HG02870 (cell line): ENCODE results near the gene TMEM119.
A peak's percentile ranks its signal among the peaks of the same experiment; 100 is the strongest.

Source experiments
- ATAC-seq: cut with Tn5 transposase; IDR thresholded peaks from one replicate; pipeline ENCODE4 v1.9.1; 2021; ENCODE audit warnings: mild to moderate bottlenecking, moderate library complexity; ENCODE audit not compliant: unreplicated experiment

The TMEM119 gene

GRCh38 chr12:108616941-108617858 lies 19.3 kb upstream of the TMEM119 start:
- ATAC-seq: peak; percentile 84

GRCh38 chr12:108616359-108616758 lies 18.5 kb upstream of the TMEM119 start:
- ATAC-seq: no peak

DNA sequence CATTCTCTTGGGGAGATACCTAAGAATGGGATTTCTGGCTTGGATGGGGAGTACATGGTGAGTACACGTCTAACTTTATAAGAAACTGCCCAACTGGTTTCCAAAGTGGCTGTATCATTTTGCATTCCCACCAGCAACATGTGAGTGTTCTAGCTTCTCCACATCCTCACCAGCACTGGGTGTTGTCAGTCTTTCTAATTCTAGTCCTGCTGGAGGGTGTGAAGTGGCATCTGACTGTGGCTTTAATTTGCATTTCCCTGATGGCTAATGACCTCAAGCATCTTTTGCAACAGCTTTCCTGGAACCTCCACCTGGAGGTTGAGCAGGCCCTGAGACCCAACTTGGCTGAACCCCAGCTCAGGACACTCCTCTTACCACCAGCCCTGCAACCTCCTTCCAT lies 18.0 kb upstream of the TMEM119 start:
- no peak for ATAC-seq

GRCh38 chr12:108614639-108615038 lies 16.8 kb upstream of the TMEM119 start:
- no peak for ATAC-seq

- no peak for ATAC-seq
These were observed 16.2 kb upstream of the TMEM119 start for GRCh38 chr12:108614041-108614440.

GRCh38 chr12:108613548-108613947 lies 15.7 kb upstream of the TMEM119 start:
- ATAC-seq: no peak

DNA sequence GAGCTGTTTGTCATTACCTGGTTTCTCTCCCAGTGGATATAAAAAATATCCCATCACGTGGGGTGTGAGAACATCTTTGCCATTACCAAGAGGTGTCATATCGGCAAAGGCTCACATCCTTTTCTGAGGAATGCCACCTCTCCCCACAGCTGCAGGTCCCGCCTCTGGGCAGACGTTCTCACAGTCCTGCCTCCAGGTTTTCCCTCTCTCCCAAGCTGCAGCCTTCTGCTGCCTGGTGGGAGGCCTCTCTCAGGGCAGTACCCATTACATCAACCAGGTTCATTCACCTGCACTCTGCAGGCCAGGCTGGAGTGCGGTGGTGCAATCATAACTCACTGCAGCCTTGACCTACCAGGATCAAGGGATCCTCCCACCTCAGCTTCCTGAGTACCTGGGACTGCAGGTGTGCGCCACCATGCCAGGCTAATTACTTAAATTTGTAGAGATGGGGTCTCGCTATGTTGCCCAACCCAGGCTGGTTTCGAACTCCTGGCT lies 15.0 kb upstream of the TMEM119 start:
- ATAC-seq: no peak

DNA sequence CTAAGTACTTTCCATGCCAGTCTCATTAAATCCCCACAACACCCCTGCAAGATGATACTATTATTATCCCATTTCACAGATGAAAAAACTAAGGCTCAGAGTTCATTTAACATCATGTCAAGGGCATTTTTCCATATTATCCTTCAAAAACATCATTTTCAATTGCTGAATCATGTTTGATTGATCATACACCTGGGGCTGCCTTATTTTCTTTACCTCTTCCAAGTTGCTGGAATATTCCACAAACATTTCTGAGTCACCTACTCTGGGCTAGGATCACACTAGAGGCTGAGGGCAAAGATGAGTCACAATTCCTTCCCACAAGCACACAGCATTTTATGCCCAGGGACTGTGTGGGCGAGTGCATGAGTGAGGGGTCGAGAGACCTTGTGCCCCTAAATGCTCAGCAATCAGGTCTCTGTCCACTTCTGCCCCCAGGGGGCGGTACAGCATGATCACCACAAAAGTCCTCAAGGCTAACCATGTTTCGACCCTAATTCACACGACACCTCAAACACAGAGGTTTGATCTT lies 14.1 kb upstream of the TMEM119 start:
- no peak for ATAC-seq

DNA sequence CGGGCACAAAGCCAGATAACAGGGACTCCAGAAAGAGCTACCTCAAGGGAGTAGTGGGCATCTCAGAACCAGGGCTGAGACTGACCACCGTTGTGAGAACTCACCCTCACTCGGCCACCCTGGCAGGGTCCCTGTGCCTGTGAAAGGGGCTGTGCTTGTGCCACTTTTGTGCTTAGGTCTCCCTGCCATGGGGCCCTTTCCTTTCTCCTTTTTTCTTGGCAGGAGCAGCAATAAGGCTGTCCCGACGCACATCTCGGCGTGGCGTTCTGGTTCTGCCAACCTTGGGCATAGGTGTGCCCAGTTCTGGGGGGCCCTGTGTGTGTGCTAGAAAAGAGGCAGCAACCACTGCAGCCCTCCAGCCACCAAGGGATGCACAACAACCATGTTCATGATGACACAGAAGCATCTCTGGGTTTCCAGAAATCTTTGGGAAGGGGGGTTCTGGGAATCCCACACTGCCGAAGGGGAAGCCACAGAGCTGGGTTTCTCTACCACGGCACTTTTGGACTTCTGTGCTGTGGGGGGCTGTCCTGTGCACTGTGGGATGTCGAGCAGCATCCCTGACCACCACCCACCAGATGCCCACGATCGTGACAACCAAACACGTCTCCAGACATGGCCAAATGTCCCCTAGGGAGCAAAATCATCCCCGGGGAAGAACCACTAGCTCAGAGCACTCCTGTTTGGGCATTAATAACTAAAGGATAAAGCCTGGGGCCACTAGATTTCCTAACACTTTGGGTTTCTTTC lies 13.1 kb upstream of the TMEM119 start:
- ATAC-seq: no peak

DNA sequence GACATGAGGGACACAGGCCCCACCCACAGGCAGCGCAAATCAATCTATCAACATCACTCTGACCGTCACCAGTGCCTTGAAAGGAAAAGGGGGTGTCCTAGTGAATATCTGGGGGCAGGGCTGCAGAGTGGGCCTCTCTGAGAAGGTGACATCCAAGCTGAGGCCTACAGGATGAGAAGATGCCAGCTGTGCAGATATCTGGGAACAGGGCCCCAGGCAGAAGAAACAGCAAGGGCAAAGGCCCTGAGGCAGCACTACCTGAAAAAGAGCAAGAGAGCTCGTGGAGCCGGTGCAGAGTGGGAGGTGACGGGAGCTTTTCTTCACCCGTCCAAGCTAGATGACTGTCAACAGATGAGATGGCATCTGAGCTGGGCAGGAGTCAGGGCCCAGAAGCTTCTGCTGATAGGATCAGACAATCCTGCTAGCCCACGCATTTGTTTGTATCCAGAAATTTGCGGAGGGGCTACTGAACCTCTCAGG lies 12.5 kb upstream of the TMEM119 start:
- ATAC-seq: no peak

DNA sequence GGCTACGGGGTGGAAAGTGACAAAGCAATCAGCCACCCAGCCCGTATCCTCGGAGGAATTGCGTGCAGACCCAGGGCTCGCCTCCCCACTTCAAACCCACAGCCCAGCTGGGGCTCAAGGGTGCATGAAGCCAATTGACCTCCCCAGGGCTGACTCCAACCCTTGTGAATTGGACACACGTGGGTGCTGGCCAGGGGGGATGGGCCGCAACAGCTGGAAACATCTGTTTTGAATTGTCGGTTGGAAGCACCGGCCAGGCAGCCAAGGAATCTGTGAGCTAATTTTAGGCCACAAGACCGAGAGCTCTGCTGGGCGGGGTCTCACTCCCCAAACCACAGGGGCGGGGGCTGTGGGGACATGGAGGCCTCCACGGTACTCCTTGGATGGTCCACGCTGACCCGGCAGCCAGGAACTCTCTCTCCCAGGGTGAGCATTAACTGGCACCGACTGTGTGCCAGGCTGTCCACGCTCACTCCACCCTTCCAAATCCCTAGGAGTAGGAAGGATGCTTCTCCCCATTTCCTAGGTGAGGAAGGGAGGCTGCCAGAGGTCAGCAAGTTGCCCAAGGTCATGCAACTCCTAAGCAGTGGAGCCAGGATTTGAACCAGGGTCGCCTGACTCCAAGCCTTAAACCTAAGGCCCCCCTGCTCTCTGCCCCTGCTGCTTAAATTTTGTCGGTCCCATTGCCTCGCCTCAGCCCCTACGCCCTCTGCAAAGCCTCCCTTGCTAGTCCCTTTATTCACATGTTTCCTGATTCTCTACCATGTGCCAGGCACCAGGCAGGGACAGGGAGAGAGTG lies 11.9 kb upstream of the TMEM119 start:
- ATAC-seq: no peak

- ATAC-seq: no peak
These were observed 10.7 kb upstream of the TMEM119 start for GRCh38 chr12:108608616-108609015.

DNA sequence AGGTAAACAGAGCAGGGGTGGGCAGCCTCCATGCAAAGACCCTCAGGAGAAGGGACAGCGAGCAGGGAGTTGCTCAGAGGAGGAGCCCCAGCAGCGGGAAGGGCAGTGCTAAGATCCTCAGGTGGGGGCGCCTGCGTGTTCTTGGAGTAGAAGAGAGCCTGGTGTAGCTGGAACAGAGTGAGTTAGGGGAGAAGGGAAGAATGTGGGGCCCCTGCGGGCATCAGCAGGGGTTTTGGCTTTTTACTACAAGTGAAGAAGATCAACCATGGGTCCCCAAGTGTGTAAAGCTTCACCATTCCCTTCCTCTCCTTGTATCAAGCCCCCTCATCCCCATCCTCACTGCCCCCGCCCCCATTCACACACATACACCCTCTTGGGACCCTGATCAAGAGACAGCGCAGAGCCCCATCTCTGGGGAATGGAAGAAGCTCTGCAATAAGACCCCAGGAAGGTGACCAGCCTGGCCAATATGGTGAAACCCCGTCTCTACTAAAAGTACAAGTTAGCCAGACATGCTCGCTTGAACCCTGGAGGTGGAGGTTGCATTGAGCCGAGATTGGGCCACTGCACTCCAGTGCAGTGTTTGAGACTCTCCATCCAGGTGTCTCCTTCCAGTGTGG lies 10.2 kb upstream of the TMEM119 start:
- ATAC-seq: no peak

- no peak for ATAC-seq
These were observed 8.6 kb upstream of the TMEM119 start for GRCh38 chr12:108606492-108606891.

DNA sequence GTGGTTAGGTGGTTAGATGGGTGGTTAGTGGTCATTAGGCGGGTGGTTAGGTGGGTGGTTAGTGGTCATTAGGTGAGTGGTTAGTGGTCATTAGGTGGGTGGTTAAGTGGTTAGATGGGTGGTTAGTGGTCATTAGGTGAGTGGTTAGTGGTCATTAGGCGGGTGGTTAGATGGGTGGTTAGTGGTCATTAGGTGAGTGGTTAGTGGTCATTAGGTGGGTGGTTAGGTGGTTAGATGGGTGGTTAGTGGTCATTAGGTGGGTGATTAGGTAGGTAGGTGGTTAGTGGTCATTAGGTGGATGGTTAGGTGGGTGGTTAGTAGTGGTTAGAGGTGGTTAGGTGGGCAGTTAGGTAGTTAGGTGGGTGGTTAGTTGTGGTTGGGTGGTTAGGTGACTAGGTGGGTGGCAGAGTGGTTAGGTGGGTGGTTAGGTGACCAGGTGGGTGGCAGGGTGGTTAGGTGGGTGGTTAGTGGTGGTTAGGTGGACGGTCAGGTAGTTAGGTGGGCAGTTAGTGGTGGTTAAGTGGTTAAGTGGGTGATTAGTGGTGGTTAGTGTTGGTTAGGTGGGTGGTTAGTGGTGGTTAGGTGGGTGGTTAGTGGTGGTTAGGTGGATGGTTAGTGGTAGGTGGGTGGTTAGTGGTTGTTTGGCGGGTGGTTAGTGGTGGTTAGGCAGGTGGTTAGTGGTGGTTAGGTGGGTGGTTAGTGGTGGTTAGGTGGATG lies 8.0 kb upstream of the TMEM119 start:
- ATAC-seq: no peak

GRCh38 chr12:108605000-108605689 lies 7.3 kb upstream of the TMEM119 start:
- ATAC-seq: no peak

DNA sequence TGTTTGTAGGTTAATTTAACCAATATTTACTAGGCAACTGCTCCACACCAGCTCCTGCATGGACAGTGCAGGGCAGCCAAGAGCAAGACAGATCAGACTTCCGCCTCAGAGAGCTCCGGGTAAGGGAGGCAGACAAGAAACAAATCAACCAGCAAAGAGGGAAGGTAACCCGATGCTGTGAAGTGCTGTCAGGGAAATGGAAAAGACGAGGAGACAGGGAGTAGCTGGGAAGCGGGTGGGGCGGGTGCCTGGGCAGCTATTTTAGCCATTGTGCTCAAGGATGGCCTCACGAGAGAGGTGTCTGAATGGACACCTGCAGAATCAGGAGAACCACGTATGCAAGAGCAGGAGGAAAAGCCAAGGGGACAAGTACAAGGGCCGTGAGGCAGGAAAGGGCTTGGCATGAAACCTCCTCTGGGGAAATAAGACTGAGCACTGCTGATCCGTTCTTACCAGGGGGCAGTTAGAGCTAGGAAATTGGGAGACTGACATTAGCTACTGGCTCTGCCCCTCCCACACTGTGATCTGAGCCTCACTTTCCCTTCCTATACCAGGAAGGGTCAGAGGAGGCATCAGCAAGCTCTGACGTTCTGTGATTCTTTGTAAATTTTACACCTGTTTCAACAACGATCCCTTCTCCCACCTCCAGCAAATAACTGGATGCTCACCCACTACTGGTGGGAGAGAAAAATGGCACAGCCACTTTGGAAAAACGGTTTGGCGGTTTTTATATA lies 6.5 kb upstream of the TMEM119 start:
- no peak for ATAC-seq

GRCh38 chr12:108603743-108604142 lies 5.9 kb upstream of the TMEM119 start:
- ATAC-seq: no peak
